D721Med (cell line): ENCODE measurements around the gene TMEM204.

Experiments used
- DNase-seq: peaks from one replicate; pipeline ENCODE4 v3.0.0; 2011; ENCODE audit warnings: low spot score; ENCODE audit not compliant: insufficient read length
- FAIRE-seq: peaks from 2 replicates; lab custom pipeline; 2011; peaks lifted over from hg19 to GRCh38; lab: Jason Lieb, UNC
- TF ChIP-seq, protein P1 (sequence below): IDR thresholded peaks from 2 replicates; pipeline ENCODE4 v1.5.1; 2012; ENCODE audit warnings: mild to moderate bottlenecking, control low read depth; ENCODE audit not compliant: insufficient read depth; ENCODE audit errors: missing control alignments

TMEM204 gene

DNA sequence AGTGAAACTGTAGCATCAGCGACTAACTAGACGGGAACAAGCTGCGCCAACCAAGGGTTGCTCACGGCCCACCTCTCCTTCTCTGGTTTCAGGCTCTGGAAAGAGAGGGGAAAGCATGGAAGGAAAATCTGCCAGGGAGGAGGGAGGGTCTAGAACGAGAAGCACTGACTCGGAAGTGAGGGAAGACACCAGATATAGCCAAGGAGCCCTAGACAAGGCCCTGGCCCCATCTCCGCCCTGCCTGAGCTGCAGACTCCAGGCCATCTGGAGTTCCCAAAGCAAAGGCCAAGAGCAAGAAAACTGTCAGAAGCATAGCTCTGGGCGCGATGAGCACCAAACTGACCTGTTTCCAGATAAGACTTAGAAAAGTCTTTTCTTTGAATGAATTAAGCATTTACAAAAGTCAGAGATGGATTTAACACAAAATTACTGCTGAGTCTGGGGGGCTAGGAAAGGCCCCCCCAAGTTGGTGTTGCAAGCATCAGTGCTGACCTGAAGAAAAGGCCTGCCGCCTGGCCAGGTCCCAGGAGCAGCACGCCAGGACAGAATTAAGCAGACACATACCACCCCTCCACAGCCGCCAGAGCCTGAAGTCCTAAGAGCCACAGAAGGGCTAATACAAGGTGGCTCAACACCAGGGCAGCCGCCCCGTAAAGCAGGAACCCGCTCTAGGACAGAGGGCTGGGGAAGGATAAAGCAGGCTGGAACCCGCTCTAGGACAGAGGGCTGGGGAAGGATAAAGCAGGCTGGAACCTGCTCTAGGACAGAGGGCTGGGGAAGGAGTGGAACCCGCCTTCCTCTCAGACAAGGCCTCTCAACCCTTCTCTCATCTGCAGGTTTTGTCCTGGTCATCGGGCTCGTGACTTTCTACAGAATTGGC is 20.7 kb downstream of the TMEM204 start:
- FAIRE-seq: no peak
- TF ChIP-seq, protein P1, sequence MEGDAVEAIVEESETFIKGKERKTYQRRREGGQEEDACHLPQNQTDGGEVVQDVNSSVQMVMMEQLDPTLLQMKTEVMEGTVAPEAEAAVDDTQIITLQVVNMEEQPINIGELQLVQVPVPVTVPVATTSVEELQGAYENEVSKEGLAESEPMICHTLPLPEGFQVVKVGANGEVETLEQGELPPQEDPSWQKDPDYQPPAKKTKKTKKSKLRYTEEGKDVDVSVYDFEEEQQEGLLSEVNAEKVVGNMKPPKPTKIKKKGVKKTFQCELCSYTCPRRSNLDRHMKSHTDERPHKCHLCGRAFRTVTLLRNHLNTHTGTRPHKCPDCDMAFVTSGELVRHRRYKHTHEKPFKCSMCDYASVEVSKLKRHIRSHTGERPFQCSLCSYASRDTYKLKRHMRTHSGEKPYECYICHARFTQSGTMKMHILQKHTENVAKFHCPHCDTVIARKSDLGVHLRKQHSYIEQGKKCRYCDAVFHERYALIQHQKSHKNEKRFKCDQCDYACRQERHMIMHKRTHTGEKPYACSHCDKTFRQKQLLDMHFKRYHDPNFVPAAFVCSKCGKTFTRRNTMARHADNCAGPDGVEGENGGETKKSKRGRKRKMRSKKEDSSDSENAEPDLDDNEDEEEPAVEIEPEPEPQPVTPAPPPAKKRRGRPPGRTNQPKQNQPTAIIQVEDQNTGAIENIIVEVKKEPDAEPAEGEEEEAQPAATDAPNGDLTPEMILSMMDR: no peak
- no peak for DNase-seq

DNA sequence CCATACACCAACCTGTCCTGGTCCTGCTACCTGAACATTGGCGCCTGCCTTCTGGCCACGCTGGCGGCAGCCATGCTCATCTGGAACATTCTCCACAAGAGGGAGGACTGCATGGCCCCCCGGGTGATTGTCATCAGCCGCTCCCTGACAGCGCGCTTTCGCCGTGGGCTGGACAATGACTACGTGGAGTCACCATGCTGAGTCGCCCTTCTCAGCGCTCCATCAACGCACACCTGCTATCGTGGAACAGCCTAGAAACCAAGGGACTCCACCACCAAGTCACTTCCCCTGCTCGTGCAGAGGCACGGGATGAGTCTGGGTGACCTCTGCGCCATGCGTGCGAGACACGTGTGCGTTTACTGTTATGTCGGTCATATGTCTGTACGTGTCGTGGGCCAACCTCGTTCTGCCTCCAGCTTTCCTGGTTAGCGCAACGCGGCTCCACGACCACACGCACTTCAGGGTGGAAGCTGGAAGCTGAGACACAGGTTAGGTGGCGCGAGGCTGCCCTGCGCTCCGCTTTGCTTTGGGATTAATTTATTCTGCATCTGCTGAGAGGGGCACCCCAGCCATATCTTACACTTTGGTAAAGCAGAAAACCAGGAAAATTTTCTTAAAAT is 21.5 kb downstream of the TMEM204 start:
- DNase-seq (no peak), FAIRE-seq (no peak)
- TF ChIP-seq, protein P1: no peak

DNA sequence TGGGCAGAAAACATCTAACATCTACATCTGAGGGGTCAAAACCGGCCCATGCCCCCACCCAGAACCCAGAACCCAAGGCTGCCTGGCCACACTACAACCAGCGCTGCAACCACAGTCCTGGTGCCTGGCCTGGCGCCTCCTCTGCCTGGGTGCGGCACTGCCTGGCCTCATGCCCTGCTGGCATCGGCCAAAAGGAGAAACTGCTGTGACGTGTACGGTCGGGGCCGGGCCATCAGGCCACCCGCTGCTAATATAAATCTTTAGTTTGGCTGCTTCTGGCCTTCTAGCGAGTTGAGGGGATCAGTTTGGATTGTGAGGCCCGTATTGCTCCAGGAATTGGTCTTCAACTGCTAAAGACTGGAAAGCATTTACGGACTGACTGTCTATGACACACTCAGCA is 22.8 kb downstream of the TMEM204 start:
- TF ChIP-seq, protein P1: no peak
- DNase-seq (no peak), FAIRE-seq (no peak)

DNA sequence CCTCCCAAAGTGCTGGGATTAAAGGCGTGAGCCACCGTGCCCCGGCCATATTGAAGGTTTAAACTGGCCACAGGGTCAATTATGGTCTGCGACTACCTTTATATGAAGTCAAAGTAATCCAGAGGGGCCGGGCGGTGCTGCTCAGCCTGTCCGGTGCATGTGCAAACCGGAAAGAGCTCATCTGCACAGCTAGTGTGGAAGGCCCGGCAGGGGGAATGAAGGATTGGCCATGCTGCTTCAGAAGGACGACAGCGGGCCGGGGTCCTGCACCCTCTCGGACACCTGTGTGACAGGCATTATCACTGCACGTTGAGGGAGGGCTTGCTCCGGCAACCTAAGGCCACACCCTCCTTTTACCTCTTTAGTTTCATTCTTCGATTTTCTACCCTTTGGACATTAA is 23.6 kb downstream of the TMEM204 start:
- DNase-seq (no peak), FAIRE-seq (no peak)
- TF ChIP-seq, protein P1: no peak

DNA sequence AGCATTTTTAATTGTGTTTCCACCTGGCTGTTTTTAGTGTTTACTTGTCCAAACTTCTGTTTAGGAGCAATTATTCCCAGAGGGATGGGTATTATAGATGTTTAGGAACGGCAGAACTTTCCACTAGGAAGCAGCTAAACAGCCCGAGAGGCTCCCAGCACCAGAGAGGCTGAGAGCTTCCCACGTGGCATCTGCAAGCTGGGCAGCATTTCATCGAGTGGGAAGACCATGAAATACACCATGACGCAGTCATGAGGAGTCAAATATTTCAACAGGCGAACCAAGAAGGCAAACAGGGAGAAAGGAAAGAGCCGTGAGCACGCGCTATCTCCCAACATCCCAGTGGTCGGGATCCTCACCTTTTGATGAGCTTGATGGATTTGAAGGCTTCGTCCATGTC is 24.1 kb downstream of the TMEM204 start:
- TF ChIP-seq, protein P1: no peak
- DNase-seq: no peak
- FAIRE-seq: no peak

DNA sequence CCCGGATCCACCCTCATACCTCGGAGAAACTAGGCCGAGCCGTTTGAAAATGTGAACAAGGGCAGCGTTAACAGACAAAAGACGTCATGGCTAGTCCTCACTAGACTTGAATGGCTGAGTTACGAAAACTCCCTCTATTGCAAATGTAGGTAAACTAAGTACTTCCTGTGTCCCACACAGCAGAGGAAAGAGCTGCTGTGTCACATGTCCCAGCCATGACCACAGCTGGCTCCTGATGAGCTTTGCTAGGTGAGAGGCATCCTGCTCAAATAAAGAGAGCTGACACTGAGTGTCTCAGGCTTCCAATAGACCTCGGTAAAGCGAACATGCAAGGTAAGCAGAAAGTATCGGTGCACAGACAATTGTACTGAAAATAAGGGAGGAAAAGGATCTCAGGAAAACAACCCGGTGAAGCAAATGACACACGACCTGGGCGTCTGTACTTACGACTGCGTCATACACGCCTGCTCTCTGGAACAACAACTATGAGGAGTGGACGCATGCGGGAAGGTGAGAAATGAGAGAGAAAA is 26.0 kb downstream of the TMEM204 start:
- DNase-seq: no peak
- TF ChIP-seq, protein P1: no peak
- no peak for FAIRE-seq
